ENCODE measurements around the gene TMEM167A.

The TMEM167A gene

GRCh38 chr5:83026516-83026915 is 50.7 kb downstream of the TMEM167A start:
- ChIA-PET CTCF (no interaction called here), POLR2A (interaction anchor here (1.2 kb wide), 1 partner anchor 447 kb away, joined by 3 read pairs; no protein-coding TSS in a partner anchor)
- DNase-seq (ENCODE audit: extremely low spot score): no peak
- TF ChIP-seq ARNT (IDR thresholded peaks at IDR 0.05) (no peak), ELF4 (IDR thresholded peaks at IDR 0.05) (no peak), FOXA1 (IDR thresholded peaks at IDR 0.05) (no peak), BHLHE40 (IDR thresholded peaks at IDR 0.05; ENCODE audit: borderline replicate concordance) (no peak), ZNF384 (IDR thresholded peaks at IDR 0.05) (no peak), TARDBP (IDR thresholded peaks at IDR 0.05) (no peak), SP1 (IDR thresholded peaks at IDR 0.05) (no peak), FOXM1 (IDR thresholded peaks at IDR 0.05; ENCODE audit: borderline replicate concordance) (no peak), SUZ12 (IDR thresholded peaks at IDR 0.05) (no peak), CTBP1 (IDR thresholded peaks at IDR 0.05; ENCODE audit: borderline replicate concordance) (no peak), FOXK2 (IDR thresholded peaks at IDR 0.05) (no peak), LEF1 (IDR thresholded peaks at IDR 0.05; ENCODE audit: borderline replicate concordance) (no peak), HDGF (IDR thresholded peaks at IDR 0.05; ENCODE audit: borderline replicate concordance) (no peak), NFRKB (IDR thresholded peaks at IDR 0.05) (no peak), L3MBTL2 (conservative IDR thresholded peaks at IDR 0.05) (no peak)
- TF ChIP-seq, protein P1, sequence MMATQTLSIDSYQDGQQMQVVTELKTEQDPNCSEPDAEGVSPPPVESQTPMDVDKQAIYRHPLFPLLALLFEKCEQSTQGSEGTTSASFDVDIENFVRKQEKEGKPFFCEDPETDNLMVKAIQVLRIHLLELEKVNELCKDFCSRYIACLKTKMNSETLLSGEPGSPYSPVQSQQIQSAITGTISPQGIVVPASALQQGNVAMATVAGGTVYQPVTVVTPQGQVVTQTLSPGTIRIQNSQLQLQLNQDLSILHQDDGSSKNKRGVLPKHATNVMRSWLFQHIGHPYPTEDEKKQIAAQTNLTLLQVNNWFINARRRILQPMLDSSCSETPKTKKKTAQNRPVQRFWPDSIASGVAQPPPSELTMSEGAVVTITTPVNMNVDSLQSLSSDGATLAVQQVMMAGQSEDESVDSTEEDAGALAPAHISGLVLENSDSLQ (IDR thresholded peaks at IDR 0.05): no peak

DNA sequence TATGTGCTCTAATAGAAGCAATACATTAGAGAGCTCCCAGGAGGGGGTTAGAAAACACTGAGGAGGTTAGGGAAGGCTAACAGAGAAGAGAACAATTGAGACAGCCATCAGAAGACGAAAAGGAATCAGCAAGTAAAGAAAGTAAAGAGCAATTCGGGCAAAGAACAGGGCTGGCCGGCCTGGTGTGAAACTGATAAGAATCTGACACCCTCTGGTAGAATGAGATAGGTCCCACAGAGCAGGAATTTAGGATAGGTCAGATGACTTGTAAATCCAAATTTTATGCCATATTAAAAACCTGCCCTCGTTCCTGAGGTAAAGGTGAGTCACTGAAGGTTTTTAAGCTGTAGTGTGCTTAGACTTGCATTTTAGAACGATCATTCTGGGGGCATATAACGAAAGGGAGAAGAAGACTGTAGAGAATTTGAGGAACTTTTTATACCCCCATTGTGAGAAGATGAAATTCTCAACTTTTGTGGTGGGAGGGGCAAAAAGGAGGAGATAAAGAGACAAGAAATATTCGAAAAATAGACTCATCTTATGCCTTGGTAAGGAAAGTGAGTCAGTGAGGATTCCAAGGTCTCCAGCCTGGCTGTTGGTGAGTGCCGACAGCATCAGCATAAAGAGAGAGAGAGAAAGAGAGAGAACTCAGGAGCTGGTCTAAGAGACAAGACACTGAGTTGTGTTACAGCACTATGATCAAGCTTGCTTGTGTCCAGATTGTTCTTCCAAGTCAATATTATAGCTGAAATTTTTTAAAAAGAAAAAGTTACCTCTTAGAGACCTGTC is 51.3 kb downstream of the TMEM167A start:
- DNase-seq (ENCODE audit: extremely low spot score): no peak
- TF ChIP-seq SUZ12 (IDR thresholded peaks at IDR 0.05) (no peak), BHLHE40 (IDR thresholded peaks at IDR 0.05; ENCODE audit: borderline replicate concordance) (no peak), L3MBTL2 (conservative IDR thresholded peaks at IDR 0.05) (no peak), LEF1 (IDR thresholded peaks at IDR 0.05; ENCODE audit: borderline replicate concordance) (no peak), ELF4 (IDR thresholded peaks at IDR 0.05) (no peak), ARNT (IDR thresholded peaks at IDR 0.05) (no peak), NFRKB (IDR thresholded peaks at IDR 0.05) (no peak), FOXM1 (IDR thresholded peaks at IDR 0.05; ENCODE audit: borderline replicate concordance) (no peak)
- CTCF ChIA-PET: interaction anchor here (0.7 kb wide), 1 partner anchor 703 kb away, joined by 3 read pairs; no protein-coding TSS in a partner anchor
- POLR2A ChIA-PET: interaction anchor here (1.2 kb wide), 1 partner anchor 447 kb away, joined by 3 read pairs; no protein-coding TSS in a partner anchor

DNA sequence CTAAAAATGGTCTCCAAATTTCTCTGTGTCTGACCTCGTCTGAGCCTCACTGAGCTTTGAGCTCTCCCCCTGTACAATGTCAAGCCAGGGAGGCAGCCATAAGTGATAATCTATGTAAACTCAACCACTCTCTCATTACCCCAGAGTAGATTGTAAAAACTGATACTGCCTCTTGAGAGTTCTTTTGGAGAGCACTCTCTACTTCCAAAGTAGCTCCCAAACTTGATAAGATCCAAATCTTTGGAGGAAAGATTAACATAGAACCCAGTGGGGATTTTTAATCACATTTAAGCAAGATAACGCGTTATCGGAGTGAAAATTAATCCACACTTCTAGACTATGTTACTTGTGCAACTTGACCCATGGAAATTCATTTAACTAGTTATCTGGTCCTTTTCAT is 54.9 kb downstream of the TMEM167A start:
- no peak for DNase-seq (ENCODE audit: extremely low spot score)
- CTCF ChIA-PET: no interaction called here
- POLR2A ChIA-PET: no interaction called here
- TF ChIP-seq BHLHE40 (IDR thresholded peaks at IDR 0.05; ENCODE audit: borderline replicate concordance): no peak
- TF ChIP-seq ELF4 (IDR thresholded peaks at IDR 0.05): no peak
- TF ChIP-seq, protein P1 (IDR thresholded peaks at IDR 0.05): no peak
- no peak for TF ChIP-seq SP1 (IDR thresholded peaks at IDR 0.05)
- no peak for TF ChIP-seq SUZ12 (IDR thresholded peaks at IDR 0.05)
- no peak for TF ChIP-seq FOXA1 (IDR thresholded peaks at IDR 0.05)
- no peak for TF ChIP-seq FOXM1 (IDR thresholded peaks at IDR 0.05; ENCODE audit: borderline replicate concordance)
- TF ChIP-seq ARNT (IDR thresholded peaks at IDR 0.05): no peak
- TF ChIP-seq TARDBP (IDR thresholded peaks at IDR 0.05): no peak
- TF ChIP-seq NFRKB (IDR thresholded peaks at IDR 0.05): no peak
- TF ChIP-seq CTBP1 (IDR thresholded peaks at IDR 0.05; ENCODE audit: borderline replicate concordance): no peak
- TF ChIP-seq ZNF384 (IDR thresholded peaks at IDR 0.05): no peak
- no peak for TF ChIP-seq HDGF (IDR thresholded peaks at IDR 0.05; ENCODE audit: borderline replicate concordance)
- TF ChIP-seq FOXK2 (IDR thresholded peaks at IDR 0.05): no peak
- TF ChIP-seq L3MBTL2 (conservative IDR thresholded peaks at IDR 0.05): no peak
- no peak for TF ChIP-seq LEF1 (IDR thresholded peaks at IDR 0.05; ENCODE audit: borderline replicate concordance)

DNA sequence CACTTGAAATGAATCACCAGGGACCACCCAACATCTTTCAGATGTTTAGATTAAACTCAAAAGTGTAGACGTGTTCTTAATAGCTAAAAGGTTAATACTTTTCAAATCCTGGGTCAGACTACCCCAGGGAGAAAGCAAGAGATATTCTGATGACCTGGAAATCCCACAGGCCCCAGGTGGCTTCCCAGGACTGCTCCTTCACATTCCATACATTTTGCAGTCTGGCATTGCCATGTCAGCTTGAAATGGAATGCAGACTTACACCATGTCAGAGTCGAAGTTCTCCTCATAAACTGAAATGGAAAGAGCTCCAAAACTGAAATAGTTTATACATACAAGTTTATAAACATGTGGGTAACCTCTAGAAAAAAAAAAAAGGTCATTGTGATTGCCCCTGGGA is 61.5 kb downstream of the TMEM167A start:
- POLR2A ChIA-PET: interaction anchor here (0.7 kb wide), 1 partner anchor 62 kb away, joined by 3 read pairs; the partner anchor contains the start of genes TMEM167A and XRCC4
- CTCF ChIA-PET: interaction anchor here (0.7 kb wide), 1 partner anchor 651 kb away, joined by 3 read pairs; no protein-coding TSS in a partner anchor
- TF ChIP-seq SP1 (IDR thresholded peaks at IDR 0.05) (no peak), FOXM1 (IDR thresholded peaks at IDR 0.05; ENCODE audit: borderline replicate concordance) (no peak), ARNT (IDR thresholded peaks at IDR 0.05) (no peak), ELF4 (IDR thresholded peaks at IDR 0.05) (no peak), ZNF384 (IDR thresholded peaks at IDR 0.05) (no peak), NFRKB (IDR thresholded peaks at IDR 0.05) (no peak), SUZ12 (IDR thresholded peaks at IDR 0.05) (no peak)
- DNase-seq (ENCODE audit: extremely low spot score): no peak

GRCh38 chr5:83011985-83012384 is 65.2 kb downstream of the TMEM167A start:
- POLR2A ChIA-PET: interaction anchor here (1.3 kb wide), 1 partner anchor 65 kb away, joined by 3 read pairs; the partner anchor contains the start of genes TMEM167A and XRCC4
- DNase-seq (ENCODE audit: extremely low spot score): no peak
- no peak for TF ChIP-seq ZNF384 (IDR thresholded peaks at IDR 0.05)
- TF ChIP-seq SUZ12 (IDR thresholded peaks at IDR 0.05): no peak
- no peak for TF ChIP-seq SP1 (IDR thresholded peaks at IDR 0.05)
- TF ChIP-seq, protein P1 (IDR thresholded peaks at IDR 0.05): no peak
- TF ChIP-seq ELF4 (IDR thresholded peaks at IDR 0.05): no peak
- no peak for TF ChIP-seq CTBP1 (IDR thresholded peaks at IDR 0.05; ENCODE audit: borderline replicate concordance)
- TF ChIP-seq FOXK2 (IDR thresholded peaks at IDR 0.05): no peak
- no peak for TF ChIP-seq TARDBP (IDR thresholded peaks at IDR 0.05)
- TF ChIP-seq NFRKB (IDR thresholded peaks at IDR 0.05): no peak
- no peak for TF ChIP-seq L3MBTL2 (conservative IDR thresholded peaks at IDR 0.05)
- no peak for TF ChIP-seq ARNT (IDR thresholded peaks at IDR 0.05)
- CTCF ChIA-PET: no interaction called here

DNA sequence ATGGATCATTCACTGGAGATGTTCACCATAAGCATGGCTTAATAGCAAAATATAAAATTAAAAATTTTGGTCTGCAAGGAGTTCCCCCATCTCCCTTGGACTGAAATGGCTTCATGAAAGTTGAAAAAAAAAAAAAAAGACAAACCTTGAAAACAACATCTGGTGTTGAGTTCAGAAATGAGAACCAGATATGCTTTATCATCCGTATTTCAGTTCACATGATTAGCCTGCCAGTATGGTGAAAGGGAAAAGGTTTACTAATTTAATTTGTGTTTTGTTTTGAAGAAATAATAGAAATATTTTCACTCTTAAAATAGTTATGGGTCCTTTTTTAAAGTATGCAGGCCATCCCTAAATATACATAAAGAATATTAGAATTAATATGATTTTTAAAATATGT is 67.8 kb downstream of the TMEM167A start:
- CTCF ChIA-PET: no interaction called here
- no peak for DNase-seq (ENCODE audit: extremely low spot score)
- no peak for TF ChIP-seq FOXA1 (IDR thresholded peaks at IDR 0.05)
- no peak for TF ChIP-seq SP1 (IDR thresholded peaks at IDR 0.05)
- TF ChIP-seq TARDBP (IDR thresholded peaks at IDR 0.05): no peak
- TF ChIP-seq BHLHE40 (IDR thresholded peaks at IDR 0.05; ENCODE audit: borderline replicate concordance): no peak
- no peak for TF ChIP-seq NFRKB (IDR thresholded peaks at IDR 0.05)
- no peak for TF ChIP-seq ARNT (IDR thresholded peaks at IDR 0.05)
- POLR2A ChIA-PET: no interaction called here
